Small intestine (tissue), 7 donors: Measurements from ENCODE around the gene CDKAL1. TPM values are rescaled to one million over a fixed set of nuclear protein-coding genes. Genes with fewer than 3 reads are reported as not detected.

ENCODE experiments used
- DNase-seq, 2 donors: peaks; one replicate each; pipeline versions ENCODE4 v3.0.0 to v3.0.0-alpha.2; 2013
- FAIRE-seq: peaks from 2 replicates; lab custom pipeline; 2012; peaks lifted over from hg19 to GRCh38; lab: Jason Lieb, UNC
- H3K27ac ChIP-seq, 3 donors: one replicate each; pipeline ENCODE4 v1.5.1; 2013; ENCODE audit warnings: low read length in 2 of 3, mild to moderate bottlenecking in 2 of 3, control low read depth in 1 of 3, inconsistent platforms in 1 of 3, low read depth in 1 of 3, moderate library complexity in 1 of 3
- H3K27me3 ChIP-seq, 3 donors: one replicate each; pipeline ENCODE4 v1.6.1; 2013; ENCODE audit warnings: low read length in 3 of 3, inconsistent platforms in 1 of 3; ENCODE audit not compliant: control insufficient read depth in 3 of 3, insufficient read depth in 3 of 3
- H3K36me3 ChIP-seq, 3 donors: one replicate each; pipeline ENCODE4 v1.6.1; 2013; ENCODE audit warnings: low read length in 3 of 3, inconsistent platforms in 1 of 3, low read depth in 1 of 3, mild to moderate bottlenecking in 1 of 3, moderate library complexity in 1 of 3; ENCODE audit not compliant: control insufficient read depth in 3 of 3, insufficient read depth in 2 of 3
- H3K4me1 ChIP-seq, 3 donors: one replicate each; pipeline ENCODE4 v1.6.1; 2013; ENCODE audit warnings: low read length in 2 of 3, inconsistent platforms in 1 of 3, low read depth in 1 of 3, mild to moderate bottlenecking in 1 of 3, moderate library complexity in 1 of 3; ENCODE audit not compliant: control insufficient read depth in 3 of 3, insufficient read depth in 2 of 3
- H3K4me3 ChIP-seq, 3 donors: one replicate each; pipeline ENCODE4 v1.5.1; 2013; ENCODE audit warnings: low read length in 3 of 3, control low read depth in 1 of 3, inconsistent platforms in 1 of 3, low read depth in 1 of 3, mild to moderate bottlenecking in 1 of 3, moderate library complexity in 1 of 3
- H3K9me3 ChIP-seq, 2 donors: one replicate each; pipeline ENCODE4 v1.6.1; 2013; ENCODE audit warnings: low read depth in 1 of 2, low read length in 1 of 2; ENCODE audit not compliant: control insufficient read depth in 2 of 2, insufficient read depth in 1 of 2
- WGBS, 3 donors: extraction: QIAGEN DNeasy Blood & Tissue Kit; methylation state at CpG; one replicate each; pipeline ENCODE4 v1.1.7; 2013; 5-methylcytosine and 5-hydroxymethylcytosine counted together
- polyA plus RNA-seq, 4 donors: library from polyadenylated mRNA; stranded (reverse) in 3 of 4; unstranded in 1 of 4; fragments of 200-250 nt in 3 of 4; fragments of 120-200 nt in 1 of 4; gene quantifications; one replicate each; pipeline versions ENCODE4 v1.2.1 to v1.2.3, GENCODE V29; 2013
- donor health status: healthy with polysubstance abuse.
- donor health status: control.
- donor health status: control.
- donor health status: Bipolar disorder and iron deficiency.
- donor health status: healthy.

Gene CDKAL1
- polyA plus RNA-seq, 4 donors = 2.4 to 10.5 (median 4.1) TPM

GRCh38 chr6:21137700-21138335 is 603.6 kb downstream of the CDKAL1 start:
- Histone ChIP-seq H3K36me3 (no peaks in the 10 kb centered on the region), H3K4me1 (peaks cover 0 to 5% (median 0%) of the 10 kb centered on the region in 3 donors), H3K4me3 (no peak overlapping the region), H3K27me3 (no peaks in the 10 kb centered on the region), H3K27ac (no peak overlapping the region), H3K9me3 (no peaks in the 10 kb centered on the region)
- DNase-seq = no peak
- 76 to 87% (median 79%) methylated on average over 2 of the region's 2 CpGs for WGBS, 3 donors
- FAIRE-seq = no peak

- FAIRE-seq = no peak
- H3K27me3 ChIP-seq = no peaks in the 10 kb centered on the region
Measured at GRCh38 chr6:21138336-21139069, 604.2 kb downstream of the CDKAL1 start.

DNA sequence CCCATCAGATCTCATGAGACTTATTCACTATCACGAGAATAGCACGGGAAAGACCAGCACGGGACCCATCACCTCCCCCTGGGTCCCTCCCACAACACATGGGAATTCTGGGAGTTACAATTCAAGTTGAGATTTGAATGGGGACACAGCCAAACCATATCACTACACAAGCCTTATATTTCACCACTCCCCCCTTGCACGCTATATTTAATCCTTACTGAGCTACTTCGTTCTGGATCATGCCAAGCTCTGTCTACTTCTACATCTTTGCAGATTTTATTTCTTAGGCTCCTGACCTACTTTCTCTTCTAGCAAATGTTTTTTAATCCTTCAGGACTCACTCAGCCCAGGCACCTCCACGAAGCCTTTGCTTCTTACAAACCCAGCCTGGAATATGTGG is 606.7 kb downstream of the CDKAL1 start:
- Histone ChIP-seq H3K9me3 (no peaks in the 10 kb centered on the region), H3K4me3 (no peak overlapping the region), H3K36me3 (no peaks in the 10 kb centered on the region), H3K27me3 (no peaks in the 10 kb centered on the region), H3K4me1 (peaks cover 0 to 8% (median 0%) of the 10 kb centered on the region in 3 donors), H3K27ac (no peak overlapping the region)
- DNase-seq (no peak), FAIRE-seq (no peak)
- WGBS, 3 donors = 95 to 97% (median 96%) methylated on average over 6 of the region's 6 CpGs

More at GRCh38 chr6:21138336-21139069, 604.2 kb downstream of the CDKAL1 start:
- no peaks in the 10 kb centered on the region for H3K36me3 ChIP-seq
- H3K4me1 ChIP-seq = peaks cover 0 to 8% (median 0%) of the 10 kb centered on the region in 3 donors
- H3K27ac ChIP-seq = no peak overlapping the region
- 53 to 65% (median 64%) methylated on average over 8 of the region's 8 CpGs for WGBS, 3 donors
- peak; percentile 20 to 68 for DNase-seq
- no peak overlapping the region for H3K4me3 ChIP-seq
- H3K9me3 ChIP-seq = no peaks in the 10 kb centered on the region

DNA sequence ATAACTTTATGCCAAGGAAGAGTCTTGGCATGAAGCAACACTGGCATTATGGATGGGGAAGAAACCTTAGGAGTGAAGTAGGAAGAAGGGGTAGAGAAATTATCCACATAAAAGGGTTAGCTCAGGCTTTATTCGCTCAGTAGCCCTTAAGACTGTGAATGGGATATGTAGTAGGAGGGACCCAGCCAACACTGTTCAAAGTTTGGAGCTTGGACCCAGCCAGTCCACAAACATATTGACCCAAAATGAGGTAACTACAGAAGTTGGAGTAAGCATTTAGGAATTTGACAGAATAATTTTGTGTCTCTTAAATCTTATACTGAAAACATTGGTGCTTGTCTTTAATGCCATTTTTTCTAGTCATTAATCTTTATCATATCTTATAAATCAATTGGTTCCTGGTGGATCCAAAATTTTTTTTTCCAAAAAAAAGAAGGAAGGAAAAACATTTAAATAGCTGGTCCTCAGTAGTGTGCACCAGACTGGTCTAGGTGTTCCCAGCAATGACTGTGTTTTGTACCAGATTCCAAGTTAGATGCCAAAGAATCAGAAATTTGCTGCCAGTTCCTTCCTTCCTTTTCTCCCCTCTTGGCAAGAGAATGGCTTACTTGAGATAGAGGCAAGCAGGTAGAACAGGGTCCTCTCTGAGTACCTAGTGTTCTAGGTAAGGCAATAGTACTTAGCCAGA is 607.5 kb downstream of the CDKAL1 start:
- no peak overlapping the region for H3K27ac ChIP-seq

GRCh38 chr6:21142741-21143140 is 608.5 kb downstream of the CDKAL1 start:
- H3K36me3 ChIP-seq = no peaks in the 10 kb centered on the region
- H3K27me3 ChIP-seq = no peaks in the 10 kb centered on the region
- H3K4me1 ChIP-seq = peaks cover 0 to 8% (median 0%) of the 10 kb centered on the region in 3 donors
- WGBS, 3 donors = 81 to 89% (median 82%) methylated on average over 3 of the region's 3 CpGs
- peak in 1 of 2 donors; percentile 36 for DNase-seq
- H3K27ac ChIP-seq = no peak overlapping the region
- FAIRE-seq = no peak
- H3K4me3 ChIP-seq = no peak overlapping the region
- H3K9me3 ChIP-seq = no peaks in the 10 kb centered on the region

More for the DNA sequence above, 607.5 kb downstream of the CDKAL1 start:
- no peak for FAIRE-seq
- DNase-seq = no peak
- Histone ChIP-seq H3K9me3 (no peaks in the 10 kb centered on the region), H3K36me3 (no peaks in the 10 kb centered on the region), H3K27me3 (no peaks in the 10 kb centered on the region), H3K4me3 (no peak overlapping the region), H3K4me1 (peaks cover 0 to 8% (median 0%) of the 10 kb centered on the region in 3 donors)
- 91 to 100% (median 95%) methylated on average over 1 of the region's 1 CpG for WGBS, 3 donors

DNA sequence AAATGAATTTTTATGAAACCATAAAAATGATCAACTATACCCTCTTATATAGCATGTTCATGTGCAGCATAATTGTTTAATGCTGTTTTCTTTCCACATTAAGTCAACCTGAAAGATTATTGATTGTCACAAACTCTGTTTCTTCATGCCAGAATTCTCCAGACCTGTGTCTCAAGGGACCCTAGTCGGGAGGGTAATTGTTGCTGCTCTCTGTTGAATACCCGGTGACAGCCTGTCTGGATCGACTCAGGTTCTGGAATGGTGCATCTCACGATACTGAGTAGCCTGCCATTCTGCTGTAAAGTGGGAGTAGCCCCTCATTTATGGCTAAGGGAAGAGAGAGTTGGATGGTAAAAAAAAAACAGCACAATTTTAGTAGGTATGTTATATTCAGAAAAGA is 609.4 kb downstream of the CDKAL1 start:
- Histone ChIP-seq H3K4me1 (peaks cover 0 to 6% (median 0%) of the 10 kb centered on the region in 3 donors), H3K36me3 (no peaks in the 10 kb centered on the region), H3K9me3 (no peaks in the 10 kb centered on the region), H3K27me3 (no peaks in the 10 kb centered on the region), H3K27ac (no peak overlapping the region), H3K4me3 (no peak overlapping the region)
- FAIRE-seq = no peak
- 83 to 94% (median 90%) methylated on average over 4 of the region's 4 CpGs for WGBS, 3 donors
- DNase-seq = no peak

DNA sequence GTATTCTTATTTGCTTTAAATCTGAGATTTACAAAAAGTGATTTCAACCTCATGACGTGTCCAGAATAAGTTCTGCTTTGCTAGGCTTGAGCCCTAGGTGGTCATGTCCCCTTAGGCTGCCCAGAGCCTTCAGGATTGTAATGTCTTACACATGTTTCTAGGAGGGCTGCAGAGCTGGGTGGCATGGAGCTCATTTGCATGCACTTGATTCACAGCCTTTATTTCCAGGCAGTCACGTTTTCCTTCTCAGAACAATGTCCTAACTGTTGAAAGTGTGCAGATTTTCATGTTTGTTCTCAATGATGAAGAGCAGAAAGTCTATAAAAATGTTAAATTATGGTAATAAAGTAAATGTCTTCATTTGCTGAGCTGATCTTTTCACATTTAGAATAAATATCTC is 610.7 kb downstream of the CDKAL1 start:
- Histone ChIP-seq H3K27ac (no peak overlapping the region), H3K4me3 (no peak overlapping the region), H3K36me3 (no peaks in the 10 kb centered on the region), H3K27me3 (no peaks in the 10 kb centered on the region), H3K9me3 (no peaks in the 10 kb centered on the region), H3K4me1 (peaks cover 0 to 6% (median 0%) of the 10 kb centered on the region in 3 donors)
- WGBS, 3 donors = 82 to 88% (median 85%) methylated on average over 2 of the region's 2 CpGs
- FAIRE-seq = no peak
- DNase-seq = no peak

GRCh38 chr6:21147995-21148394 is 613.7 kb downstream of the CDKAL1 start:
- Histone ChIP-seq H3K4me3 (no peak overlapping the region), H3K4me1 (peaks cover 0 to 1% (median 0%) of the 10 kb centered on the region in 3 donors), H3K36me3 (no peaks in the 10 kb centered on the region), H3K27ac (no peak overlapping the region), H3K27me3 (no peaks in the 10 kb centered on the region), H3K9me3 (no peaks in the 10 kb centered on the region)
- WGBS, 3 donors = 71 to 96% (median 91%) methylated on average over 2 of the region's 2 CpGs
- FAIRE-seq = no peak
- no peak for DNase-seq
